GM04503 (cell line): ENCODE data around the gene ASB13.
"Not testable (repeated sequence)": the region's sequence is repeated elsewhere in the genome, so short reads cannot be mapped to it uniquely, and the experiment has no call there.

Experiments
- DNase-seq: peaks from one replicate; pipeline ENCODE4 v3.0.0-alpha.2; 2012; ENCODE audit warnings: low read depth

ASB13 gene

GRCh38 chr10:5623081-5623748 is 43.2 kb downstream of the ASB13 start:
- no peak for DNase-seq

- DNase-seq = no peak
Observed at GRCh38 chr10:5622186-5622960, 44.0 kb downstream of the ASB13 start.

- not testable (repeated sequence) for DNase-seq
Observed at GRCh38 chr10:5621371-5621770, 45.0 kb downstream of the ASB13 start.

DNA sequence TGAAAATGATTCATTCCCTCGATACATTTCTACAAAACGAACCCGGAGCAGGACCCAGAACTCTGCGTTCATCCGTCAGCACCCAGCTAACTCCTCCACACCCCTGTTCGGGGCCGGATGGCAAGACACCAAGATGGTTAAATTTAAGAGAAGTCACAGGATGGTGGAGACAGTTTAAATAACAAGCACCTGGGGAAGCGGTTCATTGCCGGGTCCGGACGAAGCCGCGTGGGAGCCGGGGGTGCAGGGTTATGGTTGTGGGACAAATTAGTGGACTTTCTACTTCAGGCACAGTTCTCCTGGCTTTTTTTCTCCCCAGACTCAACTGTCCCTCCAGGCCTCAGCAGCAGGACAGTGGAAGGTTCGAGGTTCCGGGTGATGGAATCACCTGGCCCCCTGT is 45.4 kb downstream of the ASB13 start:
- no peak for DNase-seq

GRCh38 chr10:5620223-5620721 is 46.1 kb downstream of the ASB13 start:
- no peak for DNase-seq

DNA sequence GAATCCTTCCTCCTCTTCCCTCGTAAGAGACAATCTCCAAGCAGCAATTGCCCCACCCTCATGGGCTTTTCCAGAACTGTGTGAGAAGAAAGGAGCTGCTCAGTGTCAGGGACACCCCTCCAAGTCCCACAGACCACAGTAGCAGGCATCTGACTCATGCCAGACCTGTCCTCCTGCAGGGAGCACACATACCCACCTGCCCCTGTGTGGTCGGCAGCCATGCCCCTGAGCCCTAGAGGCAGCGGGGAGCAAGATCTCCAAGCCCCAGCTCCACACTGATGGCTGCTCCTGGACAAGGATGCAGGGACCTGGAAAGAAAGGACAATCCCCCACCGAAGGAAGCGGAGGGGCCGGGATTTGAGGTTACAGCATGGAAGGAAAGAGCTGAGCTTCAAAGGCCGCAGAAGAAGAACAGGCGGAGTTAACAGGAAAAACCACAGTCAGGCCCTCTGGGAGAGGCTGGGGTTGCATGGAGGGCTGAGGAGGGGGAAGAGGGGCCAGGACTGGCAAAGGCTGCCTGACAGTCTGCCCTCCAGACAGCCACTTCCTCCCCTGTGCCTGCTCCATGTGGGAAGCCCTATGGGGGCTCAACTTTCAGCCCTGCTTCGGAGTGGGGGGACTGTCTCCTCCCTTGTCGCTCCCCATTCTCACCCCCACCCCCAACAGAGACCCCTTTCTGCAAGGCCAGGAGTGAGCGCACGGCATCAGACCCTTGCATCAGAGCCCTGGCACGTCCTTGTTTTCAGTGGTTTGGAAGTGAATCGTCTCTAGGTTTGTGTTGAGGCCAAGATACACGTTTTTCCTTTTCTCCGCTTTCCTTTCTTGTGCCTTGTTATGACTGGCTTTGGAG is 46.8 kb downstream of the ASB13 start:
- no peak for DNase-seq

- DNase-seq = no peak
Observed at GRCh38 chr10:5618829-5619228, 47.6 kb downstream of the ASB13 start.

DNA sequence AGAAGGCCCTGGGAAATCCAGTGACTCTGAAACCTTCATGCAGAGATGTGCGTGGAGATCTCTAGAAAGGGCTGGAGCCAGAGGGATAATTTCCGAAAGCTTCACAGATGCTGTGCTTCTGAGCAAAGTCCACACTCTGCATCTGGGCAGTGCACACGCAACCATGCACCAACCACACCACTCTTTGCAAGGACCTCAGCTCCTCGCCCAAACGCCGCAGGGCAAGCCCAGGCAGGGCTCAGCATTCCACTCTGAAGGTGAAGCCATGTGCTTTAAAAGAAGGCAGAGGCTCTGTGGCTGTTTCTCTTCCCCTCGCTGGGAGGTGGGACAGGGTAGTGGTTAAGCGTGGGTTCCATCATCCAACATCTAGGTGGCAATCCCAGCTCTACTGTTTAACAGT is 48.4 kb downstream of the ASB13 start:
- no peak for DNase-seq

DNA sequence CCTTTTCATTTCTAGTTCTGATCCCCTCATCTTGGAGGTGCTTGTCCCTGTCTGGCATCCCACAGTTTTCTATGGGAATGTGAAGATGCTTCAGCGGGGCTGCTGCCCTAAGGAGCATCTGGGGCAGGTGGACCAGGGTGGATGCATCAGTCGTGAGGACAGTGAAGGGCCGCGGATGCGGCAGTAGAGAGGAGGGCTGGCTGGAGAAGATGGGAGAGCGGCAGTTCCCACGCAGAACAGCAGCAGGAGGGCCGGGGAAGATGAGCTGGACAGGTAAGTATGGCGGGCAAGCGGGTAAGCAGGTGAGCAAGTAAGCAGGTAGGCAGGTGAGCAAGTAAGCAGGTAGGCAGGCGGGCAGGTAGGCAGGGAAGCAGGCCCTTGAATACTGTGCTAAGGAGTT is 48.9 kb downstream of the ASB13 start:
- no peak for DNase-seq

DNA sequence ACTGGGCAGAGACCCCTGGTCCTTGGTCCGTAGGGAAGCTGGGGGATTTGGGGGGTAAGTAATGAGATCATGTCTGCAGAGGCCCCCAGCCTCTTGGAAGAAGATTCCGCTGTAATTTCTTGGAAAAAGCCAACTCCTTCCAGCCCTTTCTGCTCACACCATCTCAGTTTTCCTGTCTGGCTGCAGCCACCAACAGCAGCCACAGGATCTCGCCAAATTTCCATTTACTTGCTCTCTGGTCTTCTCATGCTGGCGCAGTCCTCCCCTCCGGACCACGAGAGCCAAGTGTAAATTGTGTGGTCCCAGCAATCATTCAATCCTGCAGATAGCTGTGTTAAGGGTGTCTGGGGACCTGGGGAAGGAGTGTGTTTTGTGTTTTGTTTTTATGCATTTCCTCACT is 49.6 kb downstream of the ASB13 start:
- no peak for DNase-seq

DNA sequence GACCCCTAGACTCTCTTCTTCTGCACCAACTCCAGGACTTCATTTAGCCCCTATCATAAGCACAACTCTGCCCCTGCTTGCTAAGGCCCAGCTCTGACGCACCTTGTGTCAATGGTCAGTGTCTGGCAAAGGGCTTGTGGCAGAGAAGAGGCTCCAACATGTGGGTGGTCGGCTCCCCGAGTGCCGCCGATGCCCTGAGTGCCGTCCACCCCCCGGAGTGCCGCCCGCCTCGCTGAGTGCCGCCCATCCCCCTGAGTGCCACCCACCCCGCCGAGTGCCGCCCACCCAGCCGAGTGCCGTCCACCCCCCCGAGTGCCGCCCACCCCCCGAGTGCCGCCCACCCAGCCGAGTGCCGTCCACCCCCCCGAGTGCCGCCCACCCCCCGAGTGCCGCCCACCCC is 50.3 kb downstream of the ASB13 start:
- no peak for DNase-seq

DNA sequence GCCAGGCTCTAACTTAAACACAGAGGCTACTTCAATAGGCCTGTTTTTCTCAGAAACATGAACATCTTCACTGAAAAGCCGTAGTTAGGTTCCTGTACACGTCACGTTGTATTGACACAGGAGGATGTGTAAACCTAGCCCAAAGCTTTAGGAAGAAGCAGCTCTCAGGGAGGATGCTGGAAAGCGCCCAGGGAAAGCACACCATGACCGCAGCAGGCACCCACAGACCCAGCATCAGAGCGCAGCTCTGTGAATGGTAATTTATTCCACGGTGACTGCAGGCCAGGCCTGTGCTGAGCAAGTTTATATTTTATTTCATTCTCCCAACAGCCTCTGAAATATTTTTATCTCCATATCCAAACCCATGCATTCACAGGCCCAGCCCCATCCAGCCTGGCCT is 51.1 kb downstream of the ASB13 start:
- DNase-seq = no peak

GRCh38 chr10:5614155-5614721 is 52.2 kb downstream of the ASB13 start:
- DNase-seq = peak; percentile 58

DNA sequence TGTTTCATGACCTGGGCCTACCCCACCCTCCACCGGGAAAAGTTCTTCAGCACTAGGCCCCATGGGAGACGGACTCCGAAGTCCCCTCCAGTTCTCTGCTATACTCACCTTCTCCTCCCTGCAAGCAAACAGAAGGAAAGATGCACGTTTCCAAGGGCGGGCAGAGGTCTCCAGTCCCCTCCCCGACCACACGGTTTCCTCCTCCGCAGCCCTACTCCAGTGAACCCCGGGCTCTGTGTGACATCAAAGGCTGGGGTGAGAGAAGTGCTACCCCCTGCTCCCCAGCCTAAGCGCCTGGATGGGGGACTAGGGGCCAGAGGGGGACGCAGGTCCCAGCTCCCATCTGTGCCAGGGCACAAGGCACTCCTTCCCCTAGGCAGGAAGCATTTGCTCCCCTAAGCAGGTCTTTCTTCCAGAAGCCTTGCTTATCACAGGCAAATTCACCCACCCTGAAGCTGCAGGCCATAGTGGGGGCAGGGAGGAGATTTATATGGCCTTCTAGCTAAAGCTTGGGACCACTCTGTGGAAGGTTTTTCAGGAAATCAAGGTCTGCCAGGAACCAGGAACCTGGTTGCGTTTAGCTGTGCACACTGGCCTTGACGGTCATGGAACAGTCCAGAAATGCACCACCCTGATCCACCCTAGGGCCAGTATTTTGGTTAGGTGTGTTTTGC is 52.8 kb downstream of the ASB13 start:
- no peak for DNase-seq

- DNase-seq = no peak
Observed at GRCh38 chr10:5611899-5612680, 54.3 kb downstream of the ASB13 start.

DNA sequence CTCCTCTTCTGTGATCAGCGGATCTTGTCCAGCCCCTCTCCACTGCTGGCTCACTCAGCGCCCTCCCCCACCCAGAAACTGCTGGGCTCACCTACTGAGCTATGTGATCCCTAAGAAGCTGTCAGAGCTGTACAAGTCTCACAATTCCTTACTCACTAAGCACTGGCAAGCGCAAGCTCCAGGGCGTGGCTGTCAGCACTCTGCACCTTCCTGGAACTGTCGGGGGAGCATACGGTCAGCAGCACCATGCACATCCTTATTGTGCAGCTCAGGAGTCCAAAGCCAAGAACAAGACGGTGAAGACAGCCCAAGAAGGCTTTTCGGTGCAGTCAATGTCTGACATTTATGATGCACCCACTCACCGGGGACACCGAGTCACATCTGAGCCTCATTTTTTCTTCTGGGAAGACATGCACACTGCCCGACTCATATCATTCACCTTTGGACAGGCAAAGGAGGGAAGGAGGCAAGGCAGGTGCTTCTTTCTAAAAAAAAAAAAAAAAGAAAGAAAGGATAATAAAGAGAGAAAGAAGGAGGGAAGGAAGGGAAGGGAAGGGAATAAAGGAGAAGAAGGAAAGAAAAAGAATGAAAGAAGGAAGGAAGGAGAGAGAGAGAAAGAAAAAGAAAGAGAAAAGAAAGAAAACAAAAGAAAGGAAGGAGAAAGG is 56.3 kb downstream of the ASB13 start:
- DNase-seq = no peak

GRCh38 chr10:5608608-5609220 is 57.7 kb downstream of the ASB13 start:
- no peak for DNase-seq

DNA sequence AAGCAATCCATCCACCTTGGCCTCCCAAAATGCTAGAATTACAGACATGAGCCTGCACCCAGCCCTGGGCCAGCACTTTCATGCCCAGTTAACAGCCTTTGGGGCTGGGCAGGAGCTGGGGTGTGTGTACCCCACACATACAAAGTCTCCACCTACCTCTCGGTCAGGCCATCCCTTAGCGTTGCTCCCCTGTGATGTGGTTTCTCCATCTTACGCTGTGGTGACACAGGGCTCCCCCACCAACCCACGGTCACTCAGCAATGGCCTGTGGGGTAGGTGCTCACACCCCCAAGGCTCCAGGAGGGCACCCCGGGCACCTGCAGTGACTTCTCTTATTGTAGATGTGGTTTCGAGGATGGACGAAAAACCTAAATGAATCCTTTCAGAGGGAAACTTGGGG is 58.8 kb downstream of the ASB13 start:
- no peak for DNase-seq

DNA sequence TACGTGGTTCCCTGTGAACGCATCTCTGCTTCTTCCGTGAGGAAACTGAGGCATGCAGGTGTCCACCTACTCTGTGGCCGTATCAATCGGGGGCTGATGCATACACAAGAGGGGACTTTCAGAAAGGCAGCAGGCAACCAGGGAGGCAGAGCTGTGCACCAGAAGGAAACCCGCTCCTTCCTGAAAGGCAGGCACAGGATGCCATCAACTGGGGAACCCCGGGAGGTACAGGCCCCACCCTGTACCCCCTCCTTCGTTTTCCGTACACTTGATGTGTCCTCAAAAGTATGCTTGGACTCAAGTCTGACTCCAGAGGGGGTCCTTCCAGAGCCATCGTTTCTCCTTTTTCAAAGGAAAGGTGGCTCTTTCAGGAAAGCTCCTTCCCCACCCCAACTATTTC is 59.5 kb downstream of the ASB13 start:
- no peak for DNase-seq

- DNase-seq = no peak
Observed at GRCh38 chr10:5606321-5606720, 60.1 kb downstream of the ASB13 start.
